ENCODE results near the gene CCDC24. TPM values are rescaled to one million over a fixed set of nuclear protein-coding genes. Genes with fewer than 3 reads are reported as not detected.

The CCDC24 gene
- total RNA-seq, 4 donors from 2014 or later: 1.6 to 7.8 (median 3.7) TPM

DNA sequence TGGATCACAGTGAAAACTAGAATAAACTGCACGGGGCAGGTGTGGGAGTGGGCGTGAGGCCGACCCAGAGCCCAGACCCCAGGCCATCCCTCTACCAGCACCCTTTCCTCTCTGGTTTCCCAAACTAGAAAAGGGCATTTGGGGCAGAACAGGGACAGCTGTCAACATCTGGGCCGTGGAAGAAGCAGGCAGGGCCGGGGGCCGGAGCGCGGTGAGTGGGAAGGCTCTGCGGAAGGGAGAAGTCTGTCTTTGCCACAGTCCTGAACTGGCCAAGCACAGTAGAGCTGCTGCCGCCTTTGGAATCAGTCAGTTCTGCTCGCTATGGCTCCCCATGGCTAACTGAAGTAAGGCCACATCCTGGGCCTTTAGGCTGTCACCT is 6.6 kb downstream of the CCDC24 start:
- H3K4me3 ChIP-seq: no peak overlapping the region
- TF ChIP-seq POLR2AphosphoS5 (IDR thresholded peaks at IDR 0.05) (no peak), POLR2A (IDR thresholded peaks at IDR 0.05) (no peak), EP300 (IDR thresholded peaks at IDR 0.05) (no peak)
- TF ChIP-seq, protein P1, sequence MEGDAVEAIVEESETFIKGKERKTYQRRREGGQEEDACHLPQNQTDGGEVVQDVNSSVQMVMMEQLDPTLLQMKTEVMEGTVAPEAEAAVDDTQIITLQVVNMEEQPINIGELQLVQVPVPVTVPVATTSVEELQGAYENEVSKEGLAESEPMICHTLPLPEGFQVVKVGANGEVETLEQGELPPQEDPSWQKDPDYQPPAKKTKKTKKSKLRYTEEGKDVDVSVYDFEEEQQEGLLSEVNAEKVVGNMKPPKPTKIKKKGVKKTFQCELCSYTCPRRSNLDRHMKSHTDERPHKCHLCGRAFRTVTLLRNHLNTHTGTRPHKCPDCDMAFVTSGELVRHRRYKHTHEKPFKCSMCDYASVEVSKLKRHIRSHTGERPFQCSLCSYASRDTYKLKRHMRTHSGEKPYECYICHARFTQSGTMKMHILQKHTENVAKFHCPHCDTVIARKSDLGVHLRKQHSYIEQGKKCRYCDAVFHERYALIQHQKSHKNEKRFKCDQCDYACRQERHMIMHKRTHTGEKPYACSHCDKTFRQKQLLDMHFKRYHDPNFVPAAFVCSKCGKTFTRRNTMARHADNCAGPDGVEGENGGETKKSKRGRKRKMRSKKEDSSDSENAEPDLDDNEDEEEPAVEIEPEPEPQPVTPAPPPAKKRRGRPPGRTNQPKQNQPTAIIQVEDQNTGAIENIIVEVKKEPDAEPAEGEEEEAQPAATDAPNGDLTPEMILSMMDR (IDR thresholded peaks at IDR 0.05): no peak
- H3K36me3 ChIP-seq: peaks cover 29% of the 10 kb centered on the region
- H3K27ac ChIP-seq: no peak overlapping the region
- no peaks in the 10 kb centered on the region for H3K9me3 ChIP-seq
- 93% methylated on average over 10 of the region's 11 CpGs for WGBS
- H3K27me3 ChIP-seq: no peaks in the 10 kb centered on the region
- H3K4me1 ChIP-seq: peaks cover 6% of the 10 kb centered on the region
- DNase-seq (ENCODE audit: low spot score in 2 of 2): no peak

DNA sequence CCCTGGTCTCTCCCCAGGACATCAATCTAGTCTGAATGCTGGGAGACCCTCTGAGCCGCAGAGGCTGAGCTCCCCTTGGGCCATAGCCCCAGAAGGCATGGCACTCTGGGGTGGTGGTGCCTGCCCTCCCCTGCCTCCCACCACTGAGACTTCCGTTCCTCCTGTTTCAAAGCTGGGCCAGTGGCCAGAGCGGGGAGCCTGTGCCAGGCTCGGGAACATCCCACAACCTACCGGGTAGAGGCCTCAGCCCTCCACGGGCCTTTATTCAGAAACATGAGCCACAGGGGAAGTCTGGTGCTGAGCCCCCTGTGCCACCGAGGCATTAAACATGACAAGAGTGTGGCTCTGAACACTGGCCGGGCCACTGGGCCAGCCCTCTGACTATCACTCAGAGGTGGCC is 8.1 kb downstream of the CCDC24 start:
- Histone ChIP-seq H3K4me1 (peaks cover 6% of the 10 kb centered on the region), H3K36me3 (peaks cover 29% of the 10 kb centered on the region), H3K27me3 (no peaks in the 10 kb centered on the region), H3K9me3 (no peaks in the 10 kb centered on the region), H3K27ac (no peak overlapping the region), H3K4me3 (no peak overlapping the region)
- no peak for DNase-seq (ENCODE audit: low spot score in 2 of 2)
- WGBS: 57% methylated on average over 7 of the region's 8 CpGs
- TF ChIP-seq EP300 (IDR thresholded peaks at IDR 0.05) (no peak), POLR2A (IDR thresholded peaks at IDR 0.05) (no peak), POLR2AphosphoS5 (IDR thresholded peaks at IDR 0.05) (no peak)
- TF ChIP-seq, protein P1 (IDR thresholded peaks at IDR 0.05): no peak

DNA sequence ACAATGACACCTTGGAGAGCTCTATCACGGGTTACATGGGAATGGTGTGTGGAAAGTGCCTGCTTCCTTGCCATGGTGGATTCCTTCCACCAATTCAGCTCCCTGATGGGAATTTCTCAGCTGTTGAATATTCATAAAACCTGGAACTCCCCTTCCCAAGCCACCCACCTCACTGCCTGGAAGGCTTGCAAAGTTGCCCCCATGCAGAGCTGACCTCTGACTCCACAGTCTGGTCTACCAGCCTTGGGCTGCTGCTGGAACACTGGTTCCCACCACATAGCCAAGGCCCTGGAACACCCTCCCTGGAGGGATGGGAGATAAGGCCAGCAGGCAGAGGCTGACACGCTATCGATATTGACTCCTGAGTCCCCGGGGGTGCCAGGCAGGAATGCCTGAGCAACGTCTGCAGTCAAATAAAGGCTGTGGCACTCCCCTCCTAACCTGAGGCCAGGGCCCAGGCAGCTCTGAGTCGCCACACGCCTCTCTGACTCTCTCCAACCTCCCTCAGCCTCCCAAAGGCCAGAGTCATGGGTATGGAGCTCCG is 8.8 kb downstream of the CCDC24 start:
- no peak for DNase-seq (ENCODE audit: low spot score in 2 of 2)
- Histone ChIP-seq H3K36me3 (peaks cover 29% of the 10 kb centered on the region), H3K27ac (no peak overlapping the region), H3K9me3 (no peaks in the 10 kb centered on the region), H3K4me3 (no peak overlapping the region), H3K4me1 (peaks cover 6% of the 10 kb centered on the region), H3K27me3 (no peaks in the 10 kb centered on the region)
- 74% methylated on average over 2 of the region's 8 CpGs for WGBS
- TF ChIP-seq POLR2AphosphoS5 (IDR thresholded peaks at IDR 0.05) (no peak), POLR2A (IDR thresholded peaks at IDR 0.05) (no peak), EP300 (IDR thresholded peaks at IDR 0.05) (no peak)
- TF ChIP-seq, protein P1 (IDR thresholded peaks at IDR 0.05): no peak

DNA sequence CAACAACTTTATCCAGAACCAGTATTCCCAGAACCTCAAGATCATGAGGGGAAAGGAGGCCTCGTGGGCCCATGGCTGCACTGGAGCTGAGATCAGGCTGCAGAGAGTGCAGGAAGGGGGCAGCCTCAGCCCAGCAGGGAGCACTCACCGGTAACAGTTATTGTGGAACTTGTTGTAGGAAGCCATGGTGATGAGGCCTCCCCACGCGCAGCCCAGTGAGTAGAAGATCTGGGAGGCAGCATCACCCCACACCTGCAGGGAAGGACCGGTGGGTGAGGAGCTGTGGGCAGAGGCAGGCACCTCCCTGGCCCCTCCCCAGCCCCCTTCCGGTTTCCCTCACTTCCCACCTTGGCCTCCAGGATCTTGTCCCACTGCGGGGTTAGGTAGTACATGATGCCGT is 10.8 kb downstream of the CCDC24 start:
- Histone ChIP-seq H3K27ac (no peak overlapping the region), H3K9me3 (no peaks in the 10 kb centered on the region), H3K4me3 (no peak overlapping the region), H3K27me3 (no peaks in the 10 kb centered on the region), H3K36me3 (peaks cover 30% of the 10 kb centered on the region), H3K4me1 (peaks cover 5% of the 10 kb centered on the region)
- WGBS: 77% methylated on average over 8 of the region's 8 CpGs
- no peak for TF ChIP-seq POLR2AphosphoS5 (IDR thresholded peaks at IDR 0.05)
- TF ChIP-seq, protein P1 (IDR thresholded peaks at IDR 0.05): no peak
- TF ChIP-seq EP300 (IDR thresholded peaks at IDR 0.05): no peak
- TF ChIP-seq POLR2A (IDR thresholded peaks at IDR 0.05): no peak
- DNase-seq (ENCODE audit: low spot score in 2 of 2): no peak

DNA sequence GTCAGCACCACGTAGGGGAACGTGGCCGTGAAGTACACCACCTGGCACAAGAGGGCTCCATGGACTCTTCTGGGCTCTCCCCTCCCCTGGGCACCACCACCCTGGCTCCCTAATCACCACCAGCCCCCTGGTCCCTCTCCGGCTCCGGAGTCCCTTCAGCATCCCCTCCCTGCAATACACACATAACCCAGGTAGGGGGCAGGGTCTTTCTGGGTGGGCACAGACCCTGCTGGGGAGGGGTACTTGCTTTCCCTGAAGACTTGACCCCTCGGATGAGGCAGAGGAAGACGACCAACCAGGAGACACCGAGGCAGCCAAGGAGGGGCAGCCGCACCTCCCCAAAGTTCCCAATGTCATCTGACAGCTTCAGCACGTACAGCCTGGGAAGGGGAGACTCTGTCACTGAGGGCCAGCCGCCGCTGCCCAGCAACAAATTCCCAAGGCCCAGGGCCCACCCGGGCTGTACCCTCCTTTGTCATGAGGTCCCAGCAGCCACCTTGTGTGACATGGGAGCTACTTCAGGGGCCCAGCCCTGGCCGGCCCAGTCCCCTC is 11.3 kb downstream of the CCDC24 start:
- TF ChIP-seq, protein P1 (IDR thresholded peaks at IDR 0.05): no peak
- TF ChIP-seq POLR2AphosphoS5 (IDR thresholded peaks at IDR 0.05) (no peak), EP300 (IDR thresholded peaks at IDR 0.05) (no peak), POLR2A (IDR thresholded peaks at IDR 0.05) (no peak)
- H3K4me3 ChIP-seq: no peak overlapping the region
- H3K27me3 ChIP-seq: no peaks in the 10 kb centered on the region
- H3K36me3 ChIP-seq: peaks cover 34% of the 10 kb centered on the region
- no peak overlapping the region for H3K27ac ChIP-seq
- H3K4me1 ChIP-seq: peaks cover 5% of the 10 kb centered on the region
- DNase-seq (ENCODE audit: low spot score in 2 of 2): no peak
- H3K9me3 ChIP-seq: no peaks in the 10 kb centered on the region
- 94% methylated on average over 7 of the region's 14 CpGs for WGBS

Data from suprapubic skin (tissue), 4 donors.